GM20000 (cell line): ENCODE measurements around the gene ARL14.

Source experiments
- DNase-seq: peaks from one replicate; pipeline ENCODE4 v3.0.0; 2012; ENCODE audit warnings: low spot score
- CTCF ChIP-seq: IDR thresholded peaks from 2 replicates; pipeline ENCODE4 v1.5.1; 2012; ENCODE audit warnings: mild to moderate bottlenecking, control low read depth; ENCODE audit errors: extremely low read depth, missing control alignments

ARL14 gene

GRCh38 chr3:160722331-160722730, 45.4 kb downstream of the ARL14 start:
- no peak for DNase-seq
- no peak for TF ChIP-seq CTCF

DNA sequence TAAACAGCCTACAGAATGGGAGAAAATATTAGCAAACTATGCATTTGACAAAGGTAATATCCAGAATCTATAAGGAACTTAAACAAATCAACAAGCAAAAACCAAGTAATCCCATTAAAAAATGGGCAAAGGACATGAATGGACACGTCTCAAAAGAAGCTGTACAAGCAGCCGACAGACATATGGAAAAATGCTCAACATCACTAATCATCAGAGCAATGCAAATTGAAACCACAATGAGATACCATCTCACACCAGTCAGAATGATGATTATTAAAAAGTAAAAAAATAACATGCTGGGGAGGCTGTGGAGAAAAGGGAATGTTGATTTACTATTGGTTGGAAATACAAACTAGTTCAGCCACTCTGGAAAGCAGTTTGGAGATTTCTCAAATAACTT, 48.4 kb downstream of the ARL14 start:
- no peak for DNase-seq
- TF ChIP-seq CTCF: no peak
